WTC11 (cell line): ENCODE results near the gene SUCLG2.

Experiments used
- E2F1 ChIP-seq: sonication (generic); formaldehyde crosslinking; IDR thresholded peaks from 2 replicates; pipeline ENCODE4 v1.8.0; 2022; ENCODE audit warnings: mild to moderate bottlenecking, missing genetic modification reagents
- NFYB ChIP-seq: sonication (generic); formaldehyde crosslinking; conservative IDR thresholded peaks from 2 replicates; pipeline ENCODE4 v1.8.0; 2022; ENCODE audit warnings: low read depth, missing genetic modification reagents
- NR3C1 ChIP-seq: sonication (generic); formaldehyde crosslinking; conservative IDR thresholded peaks from 2 replicates; pipeline ENCODE4 v1.8.1; 2023; ENCODE audit warnings: low read depth, mild to moderate bottlenecking, missing genetic modification reagents
- ZBTB43 ChIP-seq: sonication (generic); formaldehyde crosslinking; IDR thresholded peaks from 2 replicates; pipeline ENCODE4 v1.8.1; 2023; ENCODE audit warnings: mild to moderate bottlenecking, missing genetic modification reagents
- ZNF416 ChIP-seq: fragments of 250-450 bp; sonication (Bioruptor Pico); IDR thresholded peaks from 2 replicates; pipeline ENCODE4 v1.9.0; 2021; ENCODE audit warnings: mild to moderate bottlenecking, inconsistent platforms
- TF ChIP-seq, protein P1 (sequence below): sonication (generic); formaldehyde crosslinking; IDR thresholded peaks from 2 replicates; pipeline ENCODE4 v1.8.1; 2022; ENCODE audit warnings: low read depth, missing genetic modification reagents, borderline replicate concordance
- TF ChIP-seq, protein P2 (sequence below): fragments of 200-600 bp; IDR thresholded peaks from 2 replicates; pipeline ENCODE4 v1.8.0; 2022; ENCODE audit warnings: antibody characterized with exemption
- TF ChIP-seq, protein P3 (sequence below): sonication (generic); formaldehyde crosslinking; conservative IDR thresholded peaks from 2 replicates; pipeline ENCODE4 v1.8.1; 2022; ENCODE audit warnings: mild to moderate bottlenecking, missing genetic modification reagents
- TF ChIP-seq, protein P4 (sequence below): sonication (generic); formaldehyde crosslinking; IDR thresholded peaks from 2 replicates; pipeline ENCODE4 v1.8.0; 2023; ENCODE audit warnings: missing genetic modification reagents, mild to moderate bottlenecking, borderline replicate concordance

DNA sequence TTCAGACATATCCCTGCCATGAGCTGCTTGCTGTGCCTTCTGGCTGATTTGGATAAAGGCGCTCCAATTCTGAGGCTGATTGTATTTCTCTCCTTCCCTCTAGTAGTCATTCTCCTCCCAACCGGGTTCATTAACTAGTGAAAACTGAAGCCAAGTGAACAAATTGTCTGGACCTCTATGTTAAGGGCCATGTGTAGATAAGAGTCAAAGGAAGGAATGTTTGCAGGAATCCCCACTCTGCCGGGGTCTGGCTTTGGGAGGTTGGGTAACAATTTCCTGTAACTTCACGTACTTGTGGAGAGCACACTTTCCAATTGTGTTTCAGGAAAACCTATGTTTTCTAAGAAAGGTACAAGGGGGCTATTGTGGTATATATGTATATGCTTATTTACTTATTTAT is 38.2 kb upstream of the SUCLG2 start:
- TF ChIP-seq, protein P1, sequence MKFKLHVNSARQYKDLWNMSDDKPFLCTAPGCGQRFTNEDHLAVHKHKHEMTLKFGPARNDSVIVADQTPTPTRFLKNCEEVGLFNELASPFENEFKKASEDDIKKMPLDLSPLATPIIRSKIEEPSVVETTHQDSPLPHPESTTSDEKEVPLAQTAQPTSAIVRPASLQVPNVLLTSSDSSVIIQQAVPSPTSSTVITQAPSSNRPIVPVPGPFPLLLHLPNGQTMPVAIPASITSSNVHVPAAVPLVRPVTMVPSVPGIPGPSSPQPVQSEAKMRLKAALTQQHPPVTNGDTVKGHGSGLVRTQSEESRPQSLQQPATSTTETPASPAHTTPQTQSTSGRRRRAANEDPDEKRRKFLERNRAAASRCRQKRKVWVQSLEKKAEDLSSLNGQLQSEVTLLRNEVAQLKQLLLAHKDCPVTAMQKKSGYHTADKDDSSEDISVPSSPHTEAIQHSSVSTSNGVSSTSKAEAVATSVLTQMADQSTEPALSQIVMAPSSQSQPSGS, result no peak
- TF ChIP-seq, protein P2, sequence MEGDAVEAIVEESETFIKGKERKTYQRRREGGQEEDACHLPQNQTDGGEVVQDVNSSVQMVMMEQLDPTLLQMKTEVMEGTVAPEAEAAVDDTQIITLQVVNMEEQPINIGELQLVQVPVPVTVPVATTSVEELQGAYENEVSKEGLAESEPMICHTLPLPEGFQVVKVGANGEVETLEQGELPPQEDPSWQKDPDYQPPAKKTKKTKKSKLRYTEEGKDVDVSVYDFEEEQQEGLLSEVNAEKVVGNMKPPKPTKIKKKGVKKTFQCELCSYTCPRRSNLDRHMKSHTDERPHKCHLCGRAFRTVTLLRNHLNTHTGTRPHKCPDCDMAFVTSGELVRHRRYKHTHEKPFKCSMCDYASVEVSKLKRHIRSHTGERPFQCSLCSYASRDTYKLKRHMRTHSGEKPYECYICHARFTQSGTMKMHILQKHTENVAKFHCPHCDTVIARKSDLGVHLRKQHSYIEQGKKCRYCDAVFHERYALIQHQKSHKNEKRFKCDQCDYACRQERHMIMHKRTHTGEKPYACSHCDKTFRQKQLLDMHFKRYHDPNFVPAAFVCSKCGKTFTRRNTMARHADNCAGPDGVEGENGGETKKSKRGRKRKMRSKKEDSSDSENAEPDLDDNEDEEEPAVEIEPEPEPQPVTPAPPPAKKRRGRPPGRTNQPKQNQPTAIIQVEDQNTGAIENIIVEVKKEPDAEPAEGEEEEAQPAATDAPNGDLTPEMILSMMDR, result no peak
- TF ChIP-seq ZBTB43 (CRISPR knock-in tag), result no peak
- TF ChIP-seq, protein P3, sequence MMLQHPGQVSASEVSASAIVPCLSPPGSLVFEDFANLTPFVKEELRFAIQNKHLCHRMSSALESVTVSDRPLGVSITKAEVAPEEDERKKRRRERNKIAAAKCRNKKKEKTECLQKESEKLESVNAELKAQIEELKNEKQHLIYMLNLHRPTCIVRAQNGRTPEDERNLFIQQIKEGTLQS (CRISPR knock-in tag), result no peak
- TF ChIP-seq ZNF416 (CRISPR knock-in tag), result no peak
- no peak for TF ChIP-seq NR3C1 (CRISPR knock-in tag)
- TF ChIP-seq, protein P4, sequence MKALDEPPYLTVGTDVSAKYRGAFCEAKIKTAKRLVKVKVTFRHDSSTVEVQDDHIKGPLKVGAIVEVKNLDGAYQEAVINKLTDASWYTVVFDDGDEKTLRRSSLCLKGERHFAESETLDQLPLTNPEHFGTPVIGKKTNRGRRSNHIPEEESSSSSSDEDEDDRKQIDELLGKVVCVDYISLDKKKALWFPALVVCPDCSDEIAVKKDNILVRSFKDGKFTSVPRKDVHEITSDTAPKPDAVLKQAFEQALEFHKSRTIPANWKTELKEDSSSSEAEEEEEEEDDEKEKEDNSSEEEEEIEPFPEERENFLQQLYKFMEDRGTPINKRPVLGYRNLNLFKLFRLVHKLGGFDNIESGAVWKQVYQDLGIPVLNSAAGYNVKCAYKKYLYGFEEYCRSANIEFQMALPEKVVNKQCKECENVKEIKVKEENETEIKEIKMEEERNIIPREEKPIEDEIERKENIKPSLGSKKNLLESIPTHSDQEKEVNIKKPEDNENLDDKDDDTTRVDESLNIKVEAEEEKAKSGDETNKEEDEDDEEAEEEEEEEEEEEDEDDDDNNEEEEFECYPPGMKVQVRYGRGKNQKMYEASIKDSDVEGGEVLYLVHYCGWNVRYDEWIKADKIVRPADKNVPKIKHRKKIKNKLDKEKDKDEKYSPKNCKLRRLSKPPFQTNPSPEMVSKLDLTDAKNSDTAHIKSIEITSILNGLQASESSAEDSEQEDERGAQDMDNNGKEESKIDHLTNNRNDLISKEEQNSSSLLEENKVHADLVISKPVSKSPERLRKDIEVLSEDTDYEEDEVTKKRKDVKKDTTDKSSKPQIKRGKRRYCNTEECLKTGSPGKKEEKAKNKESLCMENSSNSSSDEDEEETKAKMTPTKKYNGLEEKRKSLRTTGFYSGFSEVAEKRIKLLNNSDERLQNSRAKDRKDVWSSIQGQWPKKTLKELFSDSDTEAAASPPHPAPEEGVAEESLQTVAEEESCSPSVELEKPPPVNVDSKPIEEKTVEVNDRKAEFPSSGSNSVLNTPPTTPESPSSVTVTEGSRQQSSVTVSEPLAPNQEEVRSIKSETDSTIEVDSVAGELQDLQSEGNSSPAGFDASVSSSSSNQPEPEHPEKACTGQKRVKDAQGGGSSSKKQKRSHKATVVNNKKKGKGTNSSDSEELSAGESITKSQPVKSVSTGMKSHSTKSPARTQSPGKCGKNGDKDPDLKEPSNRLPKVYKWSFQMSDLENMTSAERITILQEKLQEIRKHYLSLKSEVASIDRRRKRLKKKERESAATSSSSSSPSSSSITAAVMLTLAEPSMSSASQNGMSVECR (CRISPR knock-in tag), result no peak
- no peak for TF ChIP-seq E2F1 (CRISPR knock-in tag)
- TF ChIP-seq NFYB, result no peak
